ENCODE measurements around the gene LMCD1.

DNA sequence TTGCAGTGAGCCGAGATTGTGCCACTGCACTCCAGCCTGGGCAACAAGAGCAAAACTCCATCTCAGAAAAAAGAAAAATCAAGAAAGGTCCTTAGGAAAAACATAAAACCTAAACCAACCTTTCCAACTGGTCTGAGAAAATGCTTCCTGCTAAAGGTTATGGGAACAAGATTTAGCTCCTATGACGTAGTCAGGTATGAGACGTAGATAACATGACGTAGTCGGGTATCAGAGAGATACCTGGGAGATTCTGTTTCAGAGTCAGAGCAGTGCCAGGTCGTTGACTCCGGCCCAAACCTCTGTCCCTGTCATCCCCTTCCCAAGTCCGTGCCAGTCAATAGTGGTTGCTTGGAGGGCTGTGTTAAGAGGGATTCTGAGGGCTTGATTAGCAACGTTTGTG is 39.9 kb downstream of the LMCD1 start:
- no peak for TF ChIP-seq CTCF (IDR thresholded peaks at IDR 0.05)
- TF ChIP-seq POLR2A (IDR thresholded peaks at IDR 0.05): no peak
